Activated CD4-positive, alpha-beta memory T cell treated with anti-CD3 and anti-CD28 coated beads, Interleukin-2, amount 10 ng/mL, durations not matched to agents 7 days and 5 days (primary cell): ENCODE data around the gene PTGDR2. TPM values are rescaled to one million over a fixed set of nuclear protein-coding genes. Genes with fewer than 3 reads are reported as not detected.

Source experiments
- CTCF ChIA-PET: fragments of 350-600 bp; sonication (Branson Sonifier 250); formaldehyde crosslinking; loops from one replicate; lab custom pipeline; 2021; ENCODE audit warnings: antibody characterized with exemption, inconsistent platforms; lab: Charles Lee
- POLR2A ChIA-PET: fragments of 350-600 bp; sonication (Branson Sonifier 250); formaldehyde crosslinking; loops from one replicate; lab custom pipeline; 2021; ENCODE audit warnings: antibody characterized with exemption; lab: Charles Lee
- DNase-seq: peaks from one replicate; pipeline ENCODE4 v3.0.0-alpha.2; 2020
- H3K27ac Mint-ChIP-seq: one replicate; pipeline ENCODE4 v1.8.0; 2021; ENCODE audit warnings: mild to moderate bottlenecking, mixed read lengths
- H3K27me3 Mint-ChIP-seq: one replicate; pipeline ENCODE4 v1.8.0; 2021; ENCODE audit warnings: mixed read lengths
- H3K36me3 Mint-ChIP-seq: one replicate; pipeline ENCODE4 v1.8.0; 2021; ENCODE audit warnings: low read depth, mixed read lengths
- H3K4me1 Mint-ChIP-seq: one replicate; pipeline ENCODE4 v1.8.0; 2021; ENCODE audit warnings: mixed read lengths
- H3K4me3 Mint-ChIP-seq: one replicate; pipeline ENCODE4 v1.8.0; 2021; ENCODE audit warnings: mild to moderate bottlenecking, mixed read lengths
- H3K9me3 Mint-ChIP-seq: one replicate; pipeline ENCODE4 v1.8.0; 2021; ENCODE audit warnings: mixed read lengths
- total RNA-seq, 2 experiments: library from RNA; stranded (reverse); gene quantifications; one replicate each; pipeline ENCODE4 v1.2.3, GENCODE V29; 2021

PTGDR2 gene
- total RNA-seq, 2 experiments from 2014 or later = 5.7 TPM

DNA sequence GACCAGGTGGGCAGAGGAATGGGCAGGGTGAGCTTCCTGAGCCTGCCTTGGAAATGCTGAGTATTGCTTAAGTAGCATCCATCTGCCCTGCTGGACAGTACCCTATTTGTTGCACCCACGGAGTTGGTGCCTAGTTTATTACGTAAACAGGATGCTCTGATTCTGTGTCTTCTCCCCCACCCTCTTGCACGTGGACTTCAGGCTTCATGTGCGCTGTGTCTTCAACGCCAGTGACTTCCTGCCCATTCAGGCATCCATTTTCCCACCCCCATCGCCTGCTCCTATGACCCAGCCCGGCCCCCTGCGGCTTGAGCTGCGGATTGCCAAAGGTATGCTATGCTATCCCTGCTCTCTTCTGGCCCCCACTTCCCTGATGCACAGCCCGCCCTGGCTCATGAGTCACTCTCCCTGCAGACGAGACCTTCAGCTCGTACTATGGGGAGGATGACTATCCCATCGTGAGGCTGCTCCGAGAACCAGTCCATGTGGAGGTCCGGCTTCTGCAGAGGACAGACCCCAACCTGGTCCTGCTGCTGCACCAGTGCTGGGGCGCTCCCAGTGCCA lies 17.3 kb upstream of the PTGDR2 start:
- no peaks in the 10 kb centered on the region for H3K9me3 Mint-ChIP-seq
- DNase-seq = no peak
- H3K27ac Mint-ChIP-seq = no peak overlapping the region
- POLR2A ChIA-PET = interaction anchor here (1.1 to 2.0 kb wide), 5 partner anchors 8 to 41 kb away, joined by 3 to 8 read pairs (median 5); partner anchors contain the start of gene PTGDR2
- CTCF ChIA-PET = interaction anchor here (1.3 to 4.7 kb wide), 3 partner anchors 15 to 42 kb away, joined by 5 to 25 read pairs (median 5); no protein-coding TSS in a partner anchor
- H3K36me3 Mint-ChIP-seq = peaks cover 4% of the 10 kb centered on the region
- no peak overlapping the region for H3K4me3 Mint-ChIP-seq
- no peaks in the 10 kb centered on the region for H3K27me3 Mint-ChIP-seq
- H3K4me1 Mint-ChIP-seq = peaks cover 61% of the 10 kb centered on the region

DNA sequence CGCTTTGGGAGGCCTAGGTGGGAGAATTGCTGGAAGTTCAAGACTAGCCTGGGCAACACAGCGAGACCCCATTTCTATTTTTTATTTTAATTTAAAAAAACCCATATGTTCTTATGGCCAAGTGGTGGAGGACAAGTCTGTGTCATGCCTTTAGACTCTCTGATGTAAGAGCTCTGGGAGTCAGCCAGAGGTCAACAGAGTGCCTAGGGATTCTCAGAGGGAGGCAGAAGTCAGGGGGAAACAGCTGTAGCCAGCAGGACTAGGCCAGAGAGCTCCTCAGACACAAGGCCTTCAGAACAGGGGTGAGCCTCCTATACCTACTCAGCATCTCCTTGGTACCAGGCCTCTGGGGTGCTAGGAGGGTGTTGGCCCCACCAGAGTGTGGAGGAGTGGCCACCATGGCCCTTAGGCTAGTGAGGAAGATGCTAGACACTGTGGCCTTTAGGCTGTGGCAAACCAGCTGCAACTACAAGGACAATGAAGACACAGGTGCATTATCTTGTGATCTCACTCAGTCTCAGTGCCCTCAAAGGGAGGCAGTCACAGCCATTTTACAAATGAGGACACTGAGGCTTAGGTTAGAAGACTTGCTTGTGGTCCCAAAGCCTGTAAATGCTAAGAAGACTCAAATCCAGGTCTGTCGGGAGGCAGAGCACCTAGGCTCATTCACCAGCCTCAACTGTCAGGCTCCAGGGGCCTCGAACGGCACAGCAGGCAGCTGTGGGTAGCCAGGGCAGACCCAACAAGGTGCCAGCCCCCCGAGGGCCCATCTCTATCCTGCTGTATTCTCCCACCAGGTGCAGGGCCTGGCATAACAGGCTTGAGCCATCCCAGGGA lies 16.6 kb upstream of the PTGDR2 start:
- DNase-seq = no peak
- Mint-ChIP-seq H3K27ac (peak overlapping the region; percentile 61), H3K4me3 (no peak overlapping the region)

DNA sequence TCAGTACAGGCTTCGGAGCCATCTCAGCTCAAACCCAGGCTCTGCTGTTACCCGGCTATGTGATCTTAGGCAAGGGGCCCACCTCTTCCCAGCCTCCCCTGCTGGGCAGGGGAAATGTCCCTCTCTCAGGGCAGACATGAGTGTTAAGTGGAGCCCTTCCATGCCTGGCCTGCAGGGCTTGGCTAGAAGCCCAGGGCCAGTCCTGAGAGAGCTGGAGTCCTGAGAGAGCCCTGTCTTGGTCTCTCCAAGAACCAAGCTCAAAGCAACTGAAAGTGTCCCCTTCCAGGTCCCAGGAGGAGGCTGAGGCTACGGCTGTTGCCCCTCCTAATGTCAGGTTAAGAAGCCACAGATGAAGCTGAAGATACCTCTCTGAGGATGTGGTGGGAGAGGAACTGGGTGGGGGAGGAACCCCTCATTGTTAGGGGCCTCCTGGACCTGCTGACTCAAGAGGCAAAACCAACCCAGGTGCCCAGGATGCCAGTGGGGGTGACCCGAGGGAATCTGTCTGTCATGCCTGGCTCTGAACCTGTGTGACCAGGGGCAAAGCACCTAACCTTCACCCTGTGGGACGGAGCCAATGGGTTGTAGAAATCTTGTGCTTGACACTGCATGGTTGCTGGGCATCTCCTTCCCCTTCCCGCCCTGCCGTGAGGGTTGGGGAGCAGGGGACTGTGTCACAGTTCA lies 15.8 kb upstream of the PTGDR2 start:
- Mint-ChIP-seq H3K27ac (peak overlapping the region; percentile 61), H3K4me1 (peaks cover 64% of the 10 kb centered on the region), H3K27me3 (no peaks in the 10 kb centered on the region), H3K36me3 (no peaks in the 10 kb centered on the region), H3K9me3 (no peaks in the 10 kb centered on the region), H3K4me3 (no peak overlapping the region)
- ChIA-PET POLR2A (interaction anchor here (1.0 to 2.0 kb wide), 9 partner anchors 10 to 40 kb away, joined by 3 to 10 read pairs (median 5); partner anchors contain the start of gene PTGDR2), CTCF (interaction anchor here (1.4 to 4.7 kb wide), 4 partner anchors 11 to 42 kb away, joined by 3 to 25 read pairs (median 10); partner anchors contain the start of gene TMEM109)
- peak; percentile 35 for DNase-seq

More for the DNA sequence above, 16.6 kb upstream of the PTGDR2 start:
- no peaks in the 10 kb centered on the region for H3K27me3 Mint-ChIP-seq
- peaks cover 61% of the 10 kb centered on the region for H3K4me1 Mint-ChIP-seq
- no peaks in the 10 kb centered on the region for H3K9me3 Mint-ChIP-seq
- CTCF ChIA-PET = interaction anchor here (1.4 to 4.7 kb wide), 5 partner anchors 11 to 41 kb away, joined by 3 to 25 read pairs (median 5); partner anchors contain the start of gene TMEM109
- POLR2A ChIA-PET = interaction anchor here (1.1 to 2.0 kb wide), 7 partner anchors 9 to 41 kb away, joined by 3 to 8 read pairs (median 5); partner anchors contain the start of gene PTGDR2
- H3K36me3 Mint-ChIP-seq = no peaks in the 10 kb centered on the region

DNA sequence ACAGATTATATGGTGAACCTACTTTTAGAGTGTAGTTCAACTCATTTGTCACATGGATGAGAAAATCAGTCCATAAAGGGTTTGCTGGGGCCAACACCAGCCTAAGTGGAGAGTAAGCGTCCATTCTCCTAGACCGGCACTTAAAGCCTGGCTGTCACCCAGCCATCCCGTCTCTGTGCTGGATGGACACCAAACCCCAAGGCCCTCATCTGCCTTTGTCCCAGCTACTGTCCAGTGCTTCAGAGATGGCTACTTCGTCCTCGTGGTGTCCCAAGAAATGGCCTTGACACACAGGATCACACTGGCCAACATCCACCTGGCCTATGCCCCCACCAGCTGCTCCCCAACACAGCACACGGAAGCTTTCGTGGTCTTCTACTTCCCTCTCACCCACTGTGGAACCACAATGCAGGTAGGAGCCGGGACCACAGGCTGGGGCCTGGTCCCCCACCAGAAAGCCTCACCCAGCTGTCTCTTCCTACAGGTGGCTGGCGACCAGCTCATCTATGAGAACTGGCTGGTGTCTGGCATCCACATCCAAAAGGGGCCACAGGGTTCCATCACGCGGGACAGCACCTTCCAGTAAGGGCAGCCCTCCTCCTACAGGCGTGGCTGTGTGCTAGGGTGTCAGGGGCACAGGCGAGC lies 15.1 kb upstream of the PTGDR2 start:
- CTCF ChIA-PET = interaction anchor here (1.4 to 4.7 kb wide), 4 partner anchors 10 to 43 kb away, joined by 3 to 25 read pairs (median 10); partner anchors contain the start of gene TMEM109
- POLR2A ChIA-PET = interaction anchor here (1.0 to 1.8 kb wide), 5 partner anchors 17 to 35 kb away, joined by 3 to 10 read pairs (median 5); no protein-coding TSS in a partner anchor
- no peak overlapping the region for H3K4me3 Mint-ChIP-seq
- peaks cover 68% of the 10 kb centered on the region for H3K4me1 Mint-ChIP-seq
- H3K27me3 Mint-ChIP-seq = no peaks in the 10 kb centered on the region
- H3K36me3 Mint-ChIP-seq = no peaks in the 10 kb centered on the region
- H3K9me3 Mint-ChIP-seq = no peaks in the 10 kb centered on the region
- peak overlapping the region; percentile 61 for H3K27ac Mint-ChIP-seq
- no peak for DNase-seq

DNA sequence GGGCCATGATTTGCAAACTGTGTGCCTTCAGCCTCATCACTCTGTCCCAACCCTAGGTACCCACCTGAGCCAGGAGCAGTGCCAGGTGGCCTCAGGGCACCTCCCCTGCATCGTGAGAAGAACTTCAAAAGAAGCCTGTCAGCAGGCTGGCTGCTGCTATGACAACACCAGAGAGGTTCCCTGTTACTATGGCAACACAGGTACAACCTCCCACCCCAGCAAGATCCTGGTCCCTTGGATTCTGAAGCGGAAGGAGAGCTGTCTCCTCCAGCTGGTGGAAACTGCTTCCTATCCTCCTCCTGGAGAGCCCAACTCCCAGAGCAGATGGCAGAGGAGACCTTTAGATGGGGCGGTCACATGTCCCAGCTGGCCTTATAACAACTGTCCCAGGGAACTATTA lies 14.5 kb upstream of the PTGDR2 start:
- H3K27ac Mint-ChIP-seq = no peak overlapping the region
- H3K9me3 Mint-ChIP-seq = no peaks in the 10 kb centered on the region

DNA sequence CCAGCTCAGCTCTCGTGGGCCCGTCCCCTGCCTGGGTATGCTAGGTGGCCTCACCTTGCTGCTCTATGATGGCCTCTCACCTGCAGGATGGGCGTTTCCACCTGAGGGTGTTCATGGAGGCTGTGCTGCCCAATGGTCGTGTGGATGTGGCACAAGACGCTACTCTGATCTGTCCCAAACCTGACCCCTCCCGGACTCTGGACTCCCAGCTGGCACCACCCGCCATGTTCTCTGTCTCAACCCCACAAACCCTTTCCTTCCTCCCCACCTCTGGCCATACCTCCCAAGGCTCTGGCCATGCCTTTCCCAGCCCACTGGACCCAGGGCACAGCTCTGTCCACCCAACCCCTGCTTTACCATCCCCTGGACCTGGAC lies 13.7 kb upstream of the PTGDR2 start:
- peaks cover 75% of the 10 kb centered on the region for H3K4me1 Mint-ChIP-seq
- H3K9me3 Mint-ChIP-seq = no peaks in the 10 kb centered on the region
- H3K27ac Mint-ChIP-seq = peak overlapping the region; percentile 4
- no peak overlapping the region for H3K4me3 Mint-ChIP-seq
- no peaks in the 10 kb centered on the region for H3K36me3 Mint-ChIP-seq
- H3K27me3 Mint-ChIP-seq = peaks cover 1% of the 10 kb centered on the region
- ChIA-PET POLR2A (interaction anchor here (0.9 kb wide), 1 partner anchor 36 kb away, joined by 4 read pairs; no protein-coding TSS in a partner anchor), CTCF (interaction anchor here (1.1 to 4.7 kb wide), 4 partner anchors 9 to 38 kb away, joined by 3 to 25 read pairs (median 9); no protein-coding TSS in a partner anchor)
- no peak for DNase-seq

More for the DNA sequence above, 14.5 kb upstream of the PTGDR2 start:
- Mint-ChIP-seq H3K36me3 (no peaks in the 10 kb centered on the region), H3K27me3 (no peaks in the 10 kb centered on the region), H3K4me1 (peaks cover 71% of the 10 kb centered on the region), H3K4me3 (no peak overlapping the region)
- CTCF ChIA-PET = interaction anchor here (1.3 to 4.7 kb wide), 3 partner anchors 17 to 39 kb away, joined by 3 to 25 read pairs (median 16); no protein-coding TSS in a partner anchor
- POLR2A ChIA-PET = interaction anchor here (0.9 to 1.8 kb wide), 4 partner anchors 19 to 35 kb away, joined by 4 to 10 read pairs (median 6); no protein-coding TSS in a partner anchor
- no peak for DNase-seq

DNA sequence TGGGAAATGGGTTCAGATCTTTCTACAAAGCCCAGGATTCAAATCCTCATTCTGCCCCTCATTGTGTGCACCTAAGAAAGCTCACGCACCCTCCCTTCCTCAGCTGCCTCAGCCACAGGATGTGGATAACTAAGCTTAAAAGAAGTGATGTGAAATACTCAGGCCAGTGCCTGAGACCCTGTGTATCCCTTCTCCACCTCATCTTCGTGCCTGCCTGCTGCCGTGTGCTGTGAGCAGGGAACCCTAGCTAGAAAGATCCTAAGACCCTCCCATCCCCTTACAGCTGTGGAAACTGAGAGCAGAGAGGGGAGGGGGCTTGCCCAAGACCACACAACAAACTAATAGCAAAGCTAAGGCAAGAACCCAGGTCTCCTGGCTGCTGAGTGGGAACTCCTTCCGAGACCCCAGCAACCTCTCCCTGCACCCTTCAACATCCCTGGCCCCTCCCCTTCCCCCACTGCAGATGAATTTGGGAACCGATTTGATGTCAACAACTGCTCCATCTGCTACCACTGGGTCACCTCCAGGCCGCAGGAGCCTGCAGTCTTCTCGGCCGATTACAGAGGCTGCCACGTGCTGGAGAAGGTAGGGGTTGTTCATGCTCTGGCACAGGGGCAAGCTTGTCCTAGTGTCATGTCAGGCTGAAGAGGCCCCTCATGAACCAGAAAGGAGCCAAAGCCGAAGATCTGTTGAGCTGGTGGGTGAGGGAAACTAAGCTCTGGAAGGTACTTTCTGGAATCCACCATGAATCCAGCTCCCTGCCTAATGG lies 13.1 kb upstream of the PTGDR2 start:
- Mint-ChIP-seq H3K4me3 (no peak overlapping the region), H3K9me3 (no peaks in the 10 kb centered on the region), H3K27me3 (peaks cover 3% of the 10 kb centered on the region), H3K36me3 (no peaks in the 10 kb centered on the region), H3K27ac (peak overlapping the region; percentile 51), H3K4me1 (peaks cover 75% of the 10 kb centered on the region)
- ChIA-PET CTCF (interaction anchor here (1.1 to 4.7 kb wide), 5 partner anchors 9 to 38 kb away, joined by 3 to 25 read pairs (median 4); no protein-coding TSS in a partner anchor), POLR2A (interaction anchor here (1.5 to 1.6 kb wide), 2 partner anchors 19 to 32 kb away, joined by 5 to 9 read pairs; no protein-coding TSS in a partner anchor)
- DNase-seq = no peak

DNA sequence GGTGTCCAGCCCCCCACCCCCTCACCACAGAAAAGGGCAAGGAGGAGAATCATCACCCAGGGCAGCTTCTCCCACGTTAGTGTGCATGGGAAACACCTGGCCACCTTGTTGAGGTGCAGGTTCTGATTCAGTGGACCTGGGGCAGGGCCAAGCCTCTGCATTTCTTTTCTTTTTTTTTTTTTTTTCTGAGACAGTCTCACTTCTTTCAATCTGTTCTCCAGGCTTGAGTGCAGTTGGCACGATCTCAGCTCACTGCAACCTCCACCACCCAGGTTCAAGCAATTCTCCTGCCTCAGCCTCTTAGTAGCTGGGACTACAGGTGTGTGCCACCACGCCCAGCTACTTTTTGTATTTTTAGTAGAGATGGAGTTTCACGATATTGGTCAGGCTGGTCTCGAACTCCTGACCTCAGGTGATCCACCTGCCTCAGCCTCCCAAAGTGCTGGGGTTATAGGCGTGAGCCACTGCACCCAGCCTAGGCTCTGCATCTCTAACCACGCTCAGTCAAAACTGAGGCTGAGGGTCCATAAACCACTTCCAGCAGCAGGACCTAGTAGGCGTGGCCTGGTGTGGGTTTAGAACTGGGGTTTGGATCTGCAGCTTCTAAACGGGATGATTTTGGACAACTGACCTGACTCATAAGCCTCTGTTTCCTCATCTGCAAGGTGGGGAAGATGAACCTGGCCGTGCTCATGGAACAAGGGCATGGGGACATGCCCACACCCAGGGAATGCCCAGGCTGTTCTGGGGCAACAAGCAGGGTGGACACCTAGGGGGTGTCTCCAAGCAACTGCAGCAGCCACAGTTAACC lies 12.3 kb upstream of the PTGDR2 start:
- H3K4me3 Mint-ChIP-seq = no peak overlapping the region
- no peak for DNase-seq
- peaks cover 6% of the 10 kb centered on the region for H3K27me3 Mint-ChIP-seq
- H3K27ac Mint-ChIP-seq = peak overlapping the region; percentile 51
- ChIA-PET CTCF (interaction anchor here (1.4 to 4.7 kb wide), 3 partner anchors 19 to 37 kb away, joined by 4 to 25 read pairs (median 15); no protein-coding TSS in a partner anchor), POLR2A (interaction anchor here (1.5 to 1.6 kb wide), 2 partner anchors 19 to 31 kb away, joined by 5 to 9 read pairs; no protein-coding TSS in a partner anchor)
- peaks cover 69% of the 10 kb centered on the region for H3K4me1 Mint-ChIP-seq
- no peaks in the 10 kb centered on the region for H3K9me3 Mint-ChIP-seq
- no peaks in the 10 kb centered on the region for H3K36me3 Mint-ChIP-seq

DNA sequence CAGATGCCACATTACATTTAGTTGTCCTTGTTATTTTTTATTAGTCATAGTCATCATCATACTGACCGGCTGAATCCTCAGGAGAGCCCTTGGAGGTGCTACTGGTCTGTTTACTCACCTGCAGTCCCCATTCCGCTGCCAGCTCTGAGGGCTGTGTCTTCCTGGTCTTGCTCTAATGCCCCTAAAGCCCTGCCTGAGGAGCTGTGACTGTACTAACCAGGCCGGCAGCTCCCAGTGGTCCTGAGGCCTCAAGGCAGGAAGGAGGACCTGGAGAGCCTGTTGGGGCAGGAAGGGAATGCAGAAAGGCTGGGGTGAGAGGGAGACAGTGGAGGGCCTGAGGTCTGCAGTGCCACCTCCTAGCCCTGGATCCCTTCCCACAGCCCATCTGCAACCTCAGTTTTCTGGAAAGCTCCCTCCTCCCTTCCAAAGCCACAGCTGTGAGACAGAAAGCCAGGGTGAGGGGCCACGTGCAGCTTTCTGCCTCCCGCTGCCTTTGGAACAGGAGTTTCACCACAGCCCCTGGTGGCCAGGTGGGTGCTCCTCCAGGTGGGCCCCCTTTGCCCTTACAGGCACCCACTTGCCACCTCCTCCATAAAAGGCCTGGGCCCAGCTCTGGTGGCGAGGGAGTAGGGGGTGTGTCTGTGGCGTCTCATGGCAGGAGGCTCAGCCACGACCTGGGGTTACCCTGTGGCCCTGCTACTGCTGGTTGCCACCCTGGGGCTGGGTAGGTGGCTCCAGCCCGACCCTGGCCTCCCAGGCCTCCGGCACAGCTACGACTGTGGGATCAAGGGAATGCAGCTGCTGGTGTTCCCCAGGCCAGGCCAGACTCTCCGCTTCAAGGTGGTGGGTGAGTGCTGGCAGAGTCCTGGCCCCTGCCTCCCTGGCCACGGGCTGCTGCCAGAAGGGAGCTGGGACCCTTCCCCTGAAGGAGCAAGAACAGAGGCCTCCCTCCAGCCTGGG lies 11.4 kb upstream of the PTGDR2 start, which contains the start of gene ZP1:
ZP1 (plus strand) TSS at position 632 of the 960 bp plus-strand sequence; CDS start at position 652, 20 bp downstream.
- peaks cover 62% of the 10 kb centered on the region for H3K4me1 Mint-ChIP-seq
- peak within 1 kb of the TSS; percentile 51 for H3K27ac Mint-ChIP-seq
- H3K4me3 Mint-ChIP-seq = no peak within 1 kb of the TSS
- POLR2A ChIA-PET = interaction anchor here (1.5 to 1.6 kb wide), 2 partner anchors 20 to 30 kb away, joined by 5 to 9 read pairs; no protein-coding TSS in a partner anchor
- DNase-seq = no peak
- no peaks in the 10 kb centered on the region for H3K36me3 Mint-ChIP-seq
- CTCF ChIA-PET = interaction anchor here (1.4 to 2.4 kb wide), 3 partner anchors 20 to 36 kb away, joined by 4 to 15 read pairs (median 6); no protein-coding TSS in a partner anchor
- peaks cover 6% of the 10 kb centered on the region for H3K27me3 Mint-ChIP-seq
- H3K9me3 Mint-ChIP-seq = no peaks in the 10 kb centered on the region
